ENCODE measurements around the gene MSI2.

MSI2 gene

GRCh38 chr17:57550016-57550415, 293.7 kb downstream of the MSI2 start:
- no peak for DNase-seq

DNA sequence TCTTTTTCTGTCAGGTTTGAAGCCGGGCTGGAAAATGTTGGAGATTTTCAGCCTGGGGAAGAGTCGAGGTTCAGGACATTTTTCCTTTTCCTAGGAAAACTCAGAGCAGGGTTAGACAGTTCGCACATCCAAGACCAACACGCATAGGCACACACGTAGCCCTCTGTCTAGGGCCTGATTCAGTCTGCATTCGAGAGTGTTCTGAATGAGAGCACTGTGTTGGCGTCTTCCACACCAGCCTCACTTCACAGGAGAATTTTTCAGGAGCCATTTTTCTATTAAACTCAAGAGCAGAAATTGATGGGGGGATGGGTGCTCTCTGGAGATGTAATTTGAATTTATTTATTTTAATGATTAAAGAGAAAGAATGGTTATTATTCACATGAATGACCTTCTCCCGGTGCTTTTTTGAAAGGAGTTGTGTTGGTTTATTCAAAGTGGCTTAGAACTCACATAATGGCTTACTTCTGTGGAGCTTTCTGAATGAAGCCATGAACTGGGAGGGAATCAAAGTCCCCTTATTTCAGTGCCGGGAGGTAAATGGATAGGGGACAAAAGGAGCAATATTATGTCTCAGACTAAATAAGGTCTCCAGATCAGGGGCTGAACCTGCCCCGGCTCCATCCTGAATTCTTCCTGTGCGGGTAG, 294.5 kb downstream of the MSI2 start:
- DNase-seq: no peak

DNA sequence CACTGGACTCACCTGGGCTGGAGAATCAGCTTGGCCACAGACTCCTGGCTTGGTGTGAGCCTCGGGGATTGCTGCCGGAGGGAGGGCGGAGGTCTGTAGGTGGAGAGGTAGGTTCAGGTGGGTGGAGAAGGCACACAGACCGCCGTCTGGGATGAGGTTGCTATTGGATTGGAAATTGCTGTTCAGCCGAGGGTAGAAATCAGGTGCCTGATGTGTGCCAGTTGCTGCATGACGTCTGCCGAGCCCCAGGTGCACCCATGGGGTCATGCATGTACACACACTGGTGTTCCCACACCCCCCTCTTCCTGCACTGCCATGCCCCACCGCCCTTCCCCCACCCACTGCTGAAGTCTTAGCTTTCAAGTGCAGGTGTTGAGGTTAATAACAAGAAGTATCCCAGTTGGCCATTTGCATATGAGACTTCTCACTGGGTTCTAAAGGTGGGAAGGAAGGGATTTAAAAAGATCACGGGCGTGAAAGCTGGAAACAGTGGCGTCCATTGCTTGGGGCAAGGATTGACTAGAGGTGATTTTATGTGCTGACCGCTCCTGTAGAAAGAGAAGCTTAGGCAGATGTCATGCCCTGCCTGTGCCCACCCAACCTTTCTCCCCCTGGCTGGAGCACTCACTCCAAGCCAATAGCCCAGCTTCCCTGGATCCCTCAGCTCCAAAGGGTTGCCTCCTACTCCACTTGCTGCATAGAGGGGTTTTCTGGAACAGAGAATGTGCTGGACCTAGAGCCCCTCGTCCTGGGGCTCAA, 295.2 kb downstream of the MSI2 start:
- no peak for DNase-seq

DNA sequence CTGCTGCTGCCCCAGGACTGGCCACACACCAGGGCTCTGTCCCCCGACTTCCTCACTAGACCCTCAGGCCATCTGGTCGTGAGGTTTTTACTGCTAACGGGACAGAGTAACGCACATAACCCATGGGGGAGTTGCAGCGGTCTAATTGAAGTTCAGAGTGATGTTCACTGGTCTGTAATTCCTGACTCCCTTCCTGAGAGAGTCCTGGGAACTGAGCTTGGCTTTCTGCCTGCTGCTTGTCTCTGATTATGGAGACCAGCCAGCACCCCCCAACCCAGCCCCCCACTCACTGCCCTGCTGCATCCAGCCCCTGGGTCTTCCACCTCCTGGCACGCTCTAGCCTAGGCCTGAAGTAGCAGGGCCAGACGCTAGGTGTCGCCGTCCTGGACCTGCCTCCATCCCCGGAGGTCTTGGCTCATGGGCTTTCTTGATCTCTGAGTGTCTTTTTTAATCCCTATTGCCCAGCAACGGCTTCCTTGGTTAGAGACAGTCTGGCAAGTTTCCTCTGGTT, 295.8 kb downstream of the MSI2 start:
- no peak for DNase-seq

DNA sequence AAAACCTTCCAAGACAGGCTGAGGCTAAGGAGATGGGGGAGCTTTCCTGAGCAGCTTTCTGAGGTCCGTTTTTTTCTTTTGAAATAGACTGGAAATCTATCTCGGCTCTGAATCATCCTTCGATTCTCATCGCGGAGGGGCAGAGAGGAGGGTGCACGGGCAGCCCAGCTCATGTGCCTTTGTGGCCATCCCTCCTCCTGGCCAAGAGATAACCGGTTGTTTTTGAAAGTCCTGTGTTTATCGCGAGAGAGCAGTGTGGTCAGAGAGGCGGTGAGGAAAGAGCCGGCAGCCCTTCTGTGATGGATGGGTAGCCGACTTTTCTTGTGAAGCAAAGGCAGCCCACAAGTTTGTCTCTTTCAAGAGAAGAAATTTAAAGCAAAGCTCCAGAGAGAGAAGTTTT, 297.2 kb downstream of the MSI2 start:
- DNase-seq: no peak

DNA sequence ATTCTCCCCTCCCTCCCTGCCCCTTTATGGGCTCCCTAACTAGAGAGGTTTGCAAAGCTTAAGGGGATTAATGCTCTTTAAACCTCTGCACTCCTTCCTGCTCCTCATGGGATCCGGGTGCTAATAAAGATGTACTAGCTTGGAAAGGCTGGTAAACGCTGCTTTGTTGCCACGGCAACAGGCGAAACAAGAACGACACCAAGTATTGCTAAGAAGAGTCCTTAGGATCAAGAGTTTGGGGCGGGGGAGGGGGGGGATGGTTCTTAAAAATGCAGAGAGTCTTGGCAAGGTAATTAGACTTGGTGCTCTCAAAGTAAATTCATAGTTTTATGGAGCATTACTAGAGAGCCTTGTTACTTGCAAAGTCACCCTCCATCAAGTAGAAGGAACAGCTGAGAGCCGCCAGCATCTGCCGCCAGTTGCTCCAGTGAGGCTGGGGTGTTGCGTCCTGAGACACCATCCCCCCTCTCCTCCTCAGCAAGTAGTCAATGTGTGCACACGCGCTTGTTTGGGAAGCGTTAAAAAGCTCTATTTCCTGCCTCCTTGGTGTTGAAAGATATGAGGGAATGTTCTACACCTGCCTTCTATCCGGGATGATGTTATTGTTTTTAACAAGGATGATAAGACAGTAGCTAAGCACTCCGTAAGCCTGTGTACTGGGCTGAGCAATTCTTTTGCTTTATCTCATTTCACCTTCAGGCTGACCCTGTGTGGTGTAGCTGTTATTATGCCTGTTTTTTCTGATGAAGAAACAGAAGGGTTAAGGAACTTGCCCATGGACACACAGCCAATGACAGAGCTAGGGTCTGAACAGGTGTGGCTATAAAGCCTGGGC, 297.9 kb downstream of the MSI2 start:
- DNase-seq: no peak

DNA sequence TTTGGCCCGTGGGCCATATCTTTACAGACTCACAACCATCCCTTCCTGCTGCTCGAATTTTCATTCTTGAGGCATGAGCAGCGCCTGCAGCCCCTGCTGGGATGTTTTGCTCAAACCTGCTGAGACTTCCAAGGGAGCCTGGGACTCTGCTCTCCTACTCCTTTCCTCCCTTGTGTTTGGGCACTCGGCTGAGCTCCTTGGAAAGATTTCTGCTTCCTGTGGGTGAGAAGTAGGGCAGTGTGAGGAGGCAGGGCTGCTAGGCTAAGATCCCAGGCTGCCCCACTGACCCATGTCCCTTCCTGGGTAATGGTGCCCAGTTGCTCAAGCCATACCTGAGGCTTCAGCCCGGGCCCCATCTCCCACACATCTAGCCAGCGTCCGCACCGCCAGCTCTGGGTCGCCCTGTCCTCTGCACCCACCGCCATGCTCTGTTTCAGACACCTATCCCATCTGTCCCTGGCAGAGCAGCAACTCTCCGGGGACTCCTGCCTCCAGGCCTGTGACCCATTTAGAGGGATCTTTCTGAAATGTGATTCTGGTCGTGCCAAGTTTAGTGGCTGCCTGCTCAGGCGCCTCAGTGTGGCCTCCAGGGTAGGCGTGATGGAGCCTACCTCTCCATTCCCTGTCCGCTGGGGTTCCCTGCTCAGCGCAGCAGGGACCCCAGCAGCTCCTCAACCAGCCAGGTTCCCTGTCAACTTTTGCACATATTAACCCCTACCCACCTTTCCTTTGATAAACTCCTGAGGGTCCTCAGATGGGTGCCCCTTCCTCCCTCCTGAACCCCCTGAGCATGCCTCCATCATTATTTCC, 298.7 kb downstream of the MSI2 start:
- no peak for DNase-seq

- DNase-seq: no peak
Observed at GRCh38 chr17:57555636-57556175, 299.4 kb downstream of the MSI2 start.

- no peak for DNase-seq
Observed at GRCh38 chr17:57556320-57556719, 300.0 kb downstream of the MSI2 start.

GRCh38 chr17:57556977-57557376, 300.7 kb downstream of the MSI2 start:
- DNase-seq: no peak

- DNase-seq: no peak
Observed at GRCh38 chr17:57557416-57557815, 301.1 kb downstream of the MSI2 start.

DNA sequence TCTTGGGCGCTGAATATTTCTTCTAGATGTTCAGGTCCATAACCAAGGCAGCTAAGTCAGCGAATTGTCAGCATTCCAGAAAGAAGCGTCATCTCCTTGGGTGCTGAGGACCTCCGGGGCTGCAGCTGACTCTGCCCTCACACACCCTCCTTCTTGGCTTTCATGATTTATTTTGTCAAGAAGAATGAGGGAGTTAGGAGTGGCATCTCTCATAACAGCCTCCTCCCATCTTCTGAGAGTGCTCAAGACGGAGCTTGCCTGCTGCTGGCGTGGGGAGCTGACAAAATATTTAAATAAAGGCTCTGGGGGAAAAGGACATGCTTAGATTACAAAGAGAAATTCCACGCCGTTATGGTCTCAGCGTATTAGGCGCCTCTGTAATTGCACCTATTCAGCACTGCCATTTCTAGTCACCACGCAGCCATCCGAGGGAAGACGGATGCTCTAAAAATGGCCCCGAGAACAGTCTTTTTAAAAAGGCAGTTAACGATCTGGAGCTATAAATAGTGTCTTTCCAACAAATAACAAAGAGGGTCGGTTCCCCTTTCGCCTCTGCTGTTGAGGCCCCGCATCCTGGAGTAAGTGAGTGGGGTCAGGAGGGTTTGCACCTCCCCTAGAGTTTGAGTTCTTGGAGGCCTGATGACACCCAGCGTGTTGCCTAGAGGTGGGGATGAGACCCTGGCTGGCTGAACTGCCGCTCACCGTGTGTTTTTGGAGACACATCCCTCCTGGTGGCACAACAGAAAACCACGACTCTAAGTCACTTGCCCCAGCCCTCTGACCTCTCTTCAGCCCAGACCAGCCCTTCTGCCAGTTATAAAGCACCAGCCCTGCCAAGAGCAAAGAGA, 301.7 kb downstream of the MSI2 start:
- peak in 1 of 2 experiments; percentile 43 for DNase-seq

DNA sequence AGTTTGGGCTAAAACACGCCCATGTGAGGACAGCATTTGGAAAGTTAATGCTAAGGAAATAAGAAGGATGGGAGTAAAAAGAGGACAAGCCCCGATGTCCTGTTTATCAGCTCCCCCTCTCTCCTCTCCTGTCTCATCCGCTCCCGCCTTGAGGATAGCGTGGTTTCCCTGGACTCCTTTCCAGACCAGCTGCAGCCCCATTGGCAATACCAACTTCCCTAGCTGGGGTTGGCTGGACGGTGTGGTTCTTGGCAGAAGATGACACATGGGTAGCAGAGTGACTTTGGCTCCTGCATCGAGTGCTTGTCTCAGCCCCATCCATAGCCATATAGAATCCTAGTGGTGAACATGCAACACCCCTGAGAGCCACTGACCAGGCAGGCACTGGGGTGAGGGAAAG, 302.9 kb downstream of the MSI2 start:
- DNase-seq: no peak

- DNase-seq: no peak
Observed at GRCh38 chr17:57559634-57560318, 303.5 kb downstream of the MSI2 start.

- DNase-seq: no peak
Observed at GRCh38 chr17:57560319-57560705, 304.0 kb downstream of the MSI2 start.

- DNase-seq: no peak
Observed at GRCh38 chr17:57561072-57561861, 304.9 kb downstream of the MSI2 start.

DNA sequence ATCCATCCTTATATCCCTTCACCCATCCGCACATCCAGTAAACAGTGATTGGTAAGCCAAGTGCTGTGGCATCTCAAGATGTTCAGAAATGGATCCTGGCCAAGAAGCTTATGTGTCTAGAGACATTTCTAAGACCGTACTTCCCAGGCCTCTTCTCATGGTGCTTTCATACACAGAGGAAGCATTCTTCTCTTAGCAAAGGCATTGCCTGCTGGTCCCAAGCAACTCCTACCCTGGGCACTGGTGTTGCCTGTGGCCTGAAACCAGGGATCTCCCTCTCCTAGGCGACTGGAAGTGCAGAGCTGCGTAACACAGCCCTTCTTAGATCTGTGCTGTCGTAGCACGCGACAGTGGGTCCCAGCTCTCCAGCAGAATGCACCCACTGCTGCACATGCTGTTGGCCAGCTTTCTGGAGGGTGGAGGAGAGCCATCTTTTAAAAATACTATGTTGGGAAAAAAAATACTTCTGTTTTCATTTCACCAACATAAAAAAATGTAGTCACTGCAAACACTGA, 305.9 kb downstream of the MSI2 start:
- DNase-seq: no peak

GRCh38 chr17:57563958-57564357, 307.6 kb downstream of the MSI2 start:
- no peak for DNase-seq

- no peak for DNase-seq
Observed at GRCh38 chr17:57565176-57565575, 308.9 kb downstream of the MSI2 start.

DNA sequence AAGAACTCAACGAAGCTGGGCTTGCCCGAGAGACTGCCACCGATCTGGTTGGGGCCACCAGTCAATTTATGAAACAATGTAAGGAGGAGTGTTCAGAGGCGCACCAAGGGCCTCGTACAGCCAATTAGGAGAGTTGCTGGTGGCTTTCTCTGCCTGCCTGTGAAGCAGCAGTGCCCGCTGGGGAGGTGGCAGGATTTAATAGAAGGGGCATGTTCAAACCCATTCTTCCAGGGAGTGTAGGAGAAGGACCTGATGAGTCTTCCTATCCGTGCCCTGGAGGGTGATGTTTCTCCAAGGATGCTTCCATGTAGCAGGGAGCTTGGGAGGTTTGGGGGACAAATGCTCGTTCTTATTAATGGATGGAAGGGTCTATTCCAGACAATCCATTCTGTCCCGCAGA, 310.4 kb downstream of the MSI2 start:
- peak in 1 of 2 experiments; percentile 78 for DNase-seq

Measured in NCI-H2081 (cell line).